ENCODE measurements around the gene SUFU.
A peak's percentile ranks its signal among the peaks of the same experiment; 100 is the strongest.

The SUFU gene

GRCh38 chr10:102559764-102560163, 56.0 kb downstream of the SUFU start:
- no peak for DNase-seq (ENCODE audit: low read depth)
- no peak overlapping the region for H3K4me3 ChIP-seq (ENCODE audit: low read depth, low read length)
- no peak for TF ChIP-seq CTCF (conservative IDR thresholded peaks at IDR 0.05; ENCODE audit: low read depth, low read length)

- H3K4me3 ChIP-seq (ENCODE audit: low read depth, low read length): no peak overlapping the region
- no peak for TF ChIP-seq CTCF (conservative IDR thresholded peaks at IDR 0.05; ENCODE audit: low read depth, low read length)
- DNase-seq (ENCODE audit: low read depth): no peak
These were observed 60.5 kb downstream of the SUFU start for GRCh38 chr10:102564209-102564834.

GRCh38 chr10:102565793-102566192, 62.0 kb downstream of the SUFU start:
- DNase-seq (ENCODE audit: low read depth): no peak
- peak; percentile 28 for TF ChIP-seq CTCF (conservative IDR thresholded peaks at IDR 0.05; ENCODE audit: low read depth, low read length)
- H3K4me3 ChIP-seq (ENCODE audit: low read depth, low read length): no peak overlapping the region

- no peak overlapping the region for H3K4me3 ChIP-seq (ENCODE audit: low read depth, low read length)
- no peak for DNase-seq (ENCODE audit: low read depth)
- no peak for TF ChIP-seq CTCF (conservative IDR thresholded peaks at IDR 0.05; ENCODE audit: low read depth, low read length)
These were observed 75.0 kb downstream of the SUFU start for GRCh38 chr10:102578782-102579181.

- TF ChIP-seq CTCF (conservative IDR thresholded peaks at IDR 0.05; ENCODE audit: low read depth, low read length): no peak
- H3K4me3 ChIP-seq (ENCODE audit: low read depth, low read length): peak overlapping the region; percentile 13
- peak; percentile 59 for DNase-seq (ENCODE audit: low read depth)
These were observed 75.6 kb downstream of the SUFU start for GRCh38 chr10:102579328-102579727.

GRCh38 chr10:102580230-102580629, 76.5 kb downstream of the SUFU start:
- no peak overlapping the region for H3K4me3 ChIP-seq (ENCODE audit: low read depth, low read length)
- no peak for TF ChIP-seq CTCF (conservative IDR thresholded peaks at IDR 0.05; ENCODE audit: low read depth, low read length)
- peak; percentile 84 for DNase-seq (ENCODE audit: low read depth)

- TF ChIP-seq CTCF (conservative IDR thresholded peaks at IDR 0.05; ENCODE audit: low read depth, low read length): no peak
These were observed 77.6 kb downstream of the SUFU start for GRCh38 chr10:102581401-102581800.

More at GRCh38 chr10:102581401-102581800, 77.6 kb downstream of the SUFU start:
- no peak overlapping the region for H3K4me3 ChIP-seq (ENCODE audit: low read depth, low read length)
- DNase-seq (ENCODE audit: low read depth): no peak
